EH (cell line): ENCODE measurements around the gene RPL29.

Source experiments
- DNase-seq: peaks from one replicate; pipeline ENCODE4 v3.0.0-alpha.2; 2015; ENCODE audit warnings: low read depth

Gene RPL29

DNA sequence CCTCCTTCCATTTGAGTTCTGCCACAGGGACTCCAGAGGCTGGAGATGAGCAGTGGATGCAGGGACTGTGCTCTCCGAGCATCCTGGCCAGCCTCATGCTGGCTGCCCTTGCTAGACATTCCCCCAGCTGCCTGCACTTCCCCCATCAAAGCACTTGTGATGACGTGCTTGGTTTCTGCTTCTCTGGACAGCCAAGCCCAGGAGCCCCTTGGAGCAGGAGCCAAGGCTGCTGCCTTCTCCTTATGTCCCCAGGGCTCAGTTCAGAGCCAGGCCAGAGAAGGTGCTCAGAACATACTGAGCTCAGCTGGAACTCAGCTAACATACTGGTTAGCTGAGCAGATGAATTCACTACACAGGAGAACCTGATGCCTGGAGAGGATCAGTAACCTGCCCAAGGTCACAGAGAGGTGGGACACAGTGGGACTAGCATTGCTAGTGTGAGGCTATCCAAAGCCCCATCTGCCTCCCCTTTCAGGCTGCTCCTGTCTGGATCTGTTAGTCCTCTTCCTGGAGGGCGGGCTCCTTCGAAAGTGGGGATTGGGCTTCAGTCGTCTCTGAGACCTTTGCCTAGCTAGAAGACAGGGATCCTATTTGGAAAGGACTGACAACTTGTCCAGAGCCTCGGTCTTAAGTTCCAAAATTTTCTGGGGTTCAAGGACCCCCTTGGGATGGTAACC lies 32.7 kb downstream of the RPL29 start:
- peak; percentile 40 for DNase-seq

DNA sequence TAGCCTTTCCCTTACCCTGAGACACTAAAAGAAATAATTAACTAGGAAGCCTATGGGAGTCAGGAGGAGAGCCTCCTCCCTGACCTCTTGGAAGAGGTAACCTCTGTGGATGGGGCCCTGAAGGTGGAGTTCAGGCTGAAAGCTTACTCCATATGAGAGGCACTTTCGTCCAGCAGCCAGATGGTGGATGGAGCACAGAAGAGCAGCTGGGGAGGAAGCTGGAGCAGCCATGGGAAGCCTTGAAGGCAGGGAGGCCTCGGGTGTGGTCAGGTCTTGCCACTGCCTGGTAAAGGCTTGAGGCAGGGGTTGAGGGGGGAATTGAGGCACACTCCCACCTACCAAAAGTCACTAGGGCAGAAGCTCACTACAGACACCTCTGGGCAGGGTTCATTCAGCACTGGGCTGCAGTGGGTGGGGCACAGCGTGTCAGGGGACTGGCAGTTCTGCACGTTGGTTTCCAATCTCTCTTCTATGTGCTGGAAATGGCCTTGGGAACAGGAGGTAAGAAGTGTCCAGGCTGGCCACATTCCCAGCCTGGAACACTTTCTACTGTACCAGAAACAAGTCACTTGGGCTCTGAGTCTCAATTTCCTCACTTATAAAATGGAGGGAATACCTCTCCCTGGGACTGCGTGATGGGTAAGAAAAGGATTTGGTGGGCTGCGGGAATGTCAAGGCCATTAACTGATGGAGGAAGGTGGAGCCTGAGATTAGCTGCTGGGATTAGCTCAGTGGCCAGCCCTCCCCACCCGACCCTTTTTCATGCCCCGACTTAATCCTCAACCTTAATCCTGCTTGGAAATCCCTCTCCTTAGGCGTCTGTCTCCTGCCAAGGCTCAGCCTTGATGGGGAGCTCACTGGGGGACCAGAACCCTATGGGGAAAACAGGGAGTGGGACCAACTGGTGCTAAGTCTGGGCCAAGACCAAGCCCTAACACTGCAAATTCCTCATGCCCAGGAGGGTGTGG lies 33.8 kb downstream of the RPL29 start:
- no peak for DNase-seq

DNA sequence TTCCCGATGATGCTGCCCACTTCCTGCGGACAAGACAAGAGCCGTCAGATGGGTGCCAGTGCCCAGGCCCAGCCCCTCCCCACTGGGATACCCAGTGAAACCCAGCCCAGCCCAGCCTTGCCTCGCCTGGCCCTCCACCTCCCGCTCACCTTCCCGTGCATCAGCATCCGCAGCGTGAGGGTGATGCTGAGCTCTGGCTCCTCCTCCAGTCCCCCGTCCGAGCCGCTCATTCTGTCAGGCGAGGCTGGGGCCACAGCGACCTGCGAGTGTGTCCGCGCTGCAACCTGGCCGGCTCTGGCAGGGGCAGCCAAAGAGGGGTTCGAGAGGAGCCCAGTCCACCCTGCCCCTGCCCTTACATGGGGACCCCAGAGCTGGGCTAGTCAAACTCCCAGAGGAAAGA lies 34.7 kb downstream of the RPL29 start:
- no peak for DNase-seq

- no peak for DNase-seq
These were observed 35.3 kb downstream of the RPL29 start for GRCh38 chr3:51960386-51960785.

DNA sequence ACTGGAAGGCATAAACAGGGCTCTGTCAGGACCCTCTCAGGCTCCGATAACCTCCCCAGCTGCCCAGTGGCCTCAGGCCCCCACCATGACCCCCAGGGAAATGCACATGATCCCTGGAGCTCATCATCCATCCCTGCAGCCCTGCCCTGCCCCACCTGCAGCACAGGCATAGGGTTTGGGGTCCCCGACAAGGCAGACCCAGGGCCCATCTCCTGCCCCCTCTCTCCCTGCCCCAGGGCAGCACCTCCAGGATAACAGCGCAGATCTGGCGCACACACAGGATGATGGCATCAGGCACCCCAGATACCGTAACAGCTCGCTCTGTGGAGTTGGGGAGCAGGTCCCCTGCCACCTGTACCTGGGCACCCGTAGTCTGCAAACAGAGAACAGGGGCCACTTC lies 36.0 kb downstream of the RPL29 start:
- DNase-seq = no peak

DNA sequence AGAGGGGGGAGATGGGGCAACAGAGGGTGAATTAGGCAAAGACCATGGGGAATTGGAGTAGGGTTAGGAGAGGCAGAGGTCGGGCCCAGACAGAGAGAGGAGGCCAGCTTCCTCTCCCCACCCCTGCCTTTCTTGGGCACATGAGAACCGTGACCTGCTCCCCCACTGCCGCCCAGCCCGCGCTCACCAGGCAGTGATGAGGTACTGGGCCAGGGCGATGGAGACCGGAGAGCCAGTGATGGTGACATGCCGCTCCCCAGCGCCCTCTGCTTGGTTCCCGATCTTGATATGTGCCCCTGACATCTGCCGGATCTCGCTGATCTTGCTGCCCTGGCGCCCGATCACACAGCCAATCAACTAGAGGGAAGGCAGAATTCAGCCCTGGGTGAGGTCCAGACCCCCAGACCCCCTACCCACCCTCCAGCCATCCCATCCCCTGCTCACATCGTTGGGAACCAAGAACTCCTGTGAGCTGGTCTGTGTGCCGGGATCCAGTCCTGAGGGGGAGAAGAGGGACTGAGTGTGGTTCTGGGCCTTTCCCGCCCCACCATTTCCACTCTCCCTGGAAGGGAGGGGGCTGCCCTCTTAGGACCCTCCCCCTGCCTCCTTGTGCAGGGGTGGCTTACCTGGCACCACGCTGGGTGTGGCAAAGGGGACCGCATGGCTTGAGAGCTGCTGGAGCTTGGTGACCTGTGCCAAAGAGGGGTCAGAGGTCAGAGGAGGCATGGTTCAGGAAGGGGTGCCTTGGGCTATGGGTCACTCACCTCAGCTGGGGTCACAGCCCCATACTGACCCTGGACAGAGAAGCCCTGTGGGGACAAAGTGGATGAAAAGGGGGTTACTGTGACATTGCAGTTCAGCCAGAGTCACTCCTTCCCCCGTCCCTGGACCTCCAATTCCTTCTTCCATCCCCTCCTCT lies 36.8 kb downstream of the RPL29 start:
- no peak for DNase-seq

GRCh38 chr3:51957520-51958205 lies 38.0 kb downstream of the RPL29 start:
- DNase-seq = no peak

- peak; percentile 56 for DNase-seq
These were observed 39.6 kb downstream of the RPL29 start for GRCh38 chr3:51955893-51956770.

DNA sequence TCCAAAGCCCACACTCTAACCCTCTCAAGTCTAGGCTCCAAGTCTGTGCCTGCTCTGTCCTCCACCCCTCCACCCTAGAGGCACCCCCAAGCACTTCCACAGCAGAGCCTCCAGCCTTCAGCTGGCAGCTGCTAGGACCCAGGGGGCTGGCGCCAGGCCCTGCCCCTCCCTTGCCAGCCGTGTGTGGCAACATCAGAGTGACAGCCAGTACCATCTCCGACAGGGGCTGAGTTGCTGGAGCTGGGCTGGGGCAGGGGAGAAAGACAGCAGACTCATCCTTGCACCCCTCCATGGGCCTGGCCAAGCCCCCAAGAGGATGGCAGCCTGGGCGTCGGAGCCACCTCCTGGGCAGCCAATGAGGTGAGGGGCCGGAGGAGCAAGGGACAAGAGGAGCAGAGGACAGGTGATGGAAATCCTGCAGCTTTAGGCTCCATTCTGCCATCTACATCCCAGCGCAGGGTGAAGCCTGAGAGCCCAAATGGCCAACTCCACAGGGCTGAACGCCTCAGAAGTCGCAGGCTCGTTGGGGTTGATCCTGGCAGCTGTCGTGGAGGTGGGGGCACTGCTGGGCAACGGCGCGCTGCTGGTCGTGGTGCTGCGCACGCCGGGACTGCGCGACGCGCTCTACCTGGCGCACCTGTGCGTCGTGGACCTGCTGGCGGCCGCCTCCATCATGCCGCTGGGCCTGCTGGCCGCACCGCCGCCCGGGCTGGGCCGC lies 40.4 kb downstream of the RPL29 start, which contains the start of gene GPR62:
Gene GPR62 (plus strand): TSS at position 207 of the 718 bp plus-strand sequence. CDS start 272 bp downstream, at position 479.
- no peak for DNase-seq

DNA sequence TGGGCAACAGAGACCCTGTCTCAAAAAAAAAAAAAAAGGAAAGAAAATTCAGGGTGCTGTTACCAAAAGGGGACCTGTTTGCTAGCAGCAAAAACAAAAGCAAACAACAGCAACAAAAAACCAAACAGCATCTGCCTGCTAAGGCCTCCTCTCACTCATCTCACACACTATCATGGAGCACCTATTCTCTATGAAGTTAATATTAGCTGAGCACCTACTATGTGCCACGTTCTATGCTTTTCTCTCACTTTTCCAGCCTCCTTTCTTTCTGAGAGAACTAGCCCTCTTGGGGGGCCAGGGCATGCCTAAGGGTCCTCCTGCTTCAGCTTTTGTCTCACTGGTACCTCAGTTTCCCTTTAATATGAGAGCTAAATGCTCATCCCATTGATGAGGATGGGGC lies 41.0 kb downstream of the RPL29 start:
- no peak for DNase-seq

DNA sequence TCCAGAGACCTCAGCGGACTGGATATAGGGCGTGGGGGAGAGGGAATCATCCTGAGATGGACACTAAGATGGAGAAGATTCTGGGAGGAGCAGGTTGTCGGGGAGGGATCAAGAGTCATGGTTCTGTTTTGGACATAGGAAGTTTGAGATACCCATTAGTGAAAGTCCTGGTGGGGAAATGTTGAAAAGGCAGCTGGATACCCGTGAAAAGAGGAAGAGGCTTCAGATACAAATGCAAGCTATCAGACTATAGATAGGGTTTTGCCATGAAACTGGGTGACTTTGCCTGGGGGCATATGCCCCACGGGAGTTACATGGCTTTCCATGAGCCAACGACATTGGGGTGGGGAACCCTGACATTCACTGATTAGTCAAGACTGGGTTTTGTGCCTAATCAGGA lies 41.6 kb downstream of the RPL29 start:
- no peak for DNase-seq

- peak; percentile 88 for DNase-seq
These were observed 42.2 kb downstream of the RPL29 start for GRCh38 chr3:51953445-51953844.

DNA sequence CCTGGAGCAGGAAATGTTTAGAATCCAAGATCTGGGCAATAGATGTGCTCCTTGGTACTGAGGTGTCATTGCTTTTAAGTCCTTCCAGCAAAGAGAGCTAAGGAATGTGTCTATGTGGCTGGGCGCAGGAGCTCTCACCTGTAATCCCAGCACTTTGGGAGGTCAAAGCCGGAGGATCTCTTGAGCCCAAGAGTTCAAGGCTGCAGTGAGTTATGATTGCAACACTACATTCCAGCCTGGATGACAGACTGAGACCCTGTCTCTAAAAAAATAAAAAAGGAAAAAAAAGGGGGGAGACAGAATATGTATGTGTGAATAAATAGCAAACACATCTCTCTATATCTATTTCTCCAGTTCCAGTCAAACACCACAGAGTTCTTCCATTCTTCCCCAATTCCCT lies 44.8 kb downstream of the RPL29 start:
- DNase-seq = no peak

GRCh38 chr3:51949121-51949520 lies 46.6 kb downstream of the RPL29 start:
- DNase-seq = no peak

GRCh38 chr3:51948016-51948580 lies 47.6 kb downstream of the RPL29 start:
- no peak for DNase-seq

DNA sequence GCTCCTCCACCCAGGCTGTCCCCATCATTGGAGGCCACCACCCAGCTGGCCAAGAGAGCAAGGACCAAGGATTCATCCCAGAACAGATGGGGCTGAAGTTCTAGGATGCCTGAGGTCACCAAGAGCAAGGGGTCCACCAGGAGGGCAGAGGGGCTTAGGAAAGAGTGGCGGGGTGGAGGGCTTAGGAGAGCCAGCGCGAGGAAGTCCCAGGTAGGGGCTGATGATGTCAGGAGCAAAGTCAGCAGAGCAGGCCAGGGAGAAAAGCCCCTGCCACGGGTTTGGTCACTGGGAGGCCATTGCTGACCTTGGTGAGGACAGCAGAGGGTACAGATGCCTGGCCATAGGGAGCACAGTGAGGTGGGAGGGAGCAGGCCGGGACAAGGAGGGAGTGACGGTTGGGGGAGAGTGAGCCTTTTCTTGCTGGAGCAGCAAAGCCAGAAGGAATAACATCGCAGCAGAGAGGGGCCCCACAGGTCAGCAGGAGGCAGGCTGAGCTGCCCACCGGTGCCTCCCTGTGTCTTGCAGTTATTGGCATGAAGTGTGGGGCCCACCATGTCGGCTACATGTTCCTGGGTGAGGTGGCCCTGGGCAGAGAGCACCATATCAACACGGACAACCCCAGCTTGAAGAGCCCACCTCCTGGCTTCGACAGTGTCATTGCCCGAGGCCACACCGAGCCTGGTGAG lies 48.3 kb downstream of the RPL29 start:
- no peak for DNase-seq

DNA sequence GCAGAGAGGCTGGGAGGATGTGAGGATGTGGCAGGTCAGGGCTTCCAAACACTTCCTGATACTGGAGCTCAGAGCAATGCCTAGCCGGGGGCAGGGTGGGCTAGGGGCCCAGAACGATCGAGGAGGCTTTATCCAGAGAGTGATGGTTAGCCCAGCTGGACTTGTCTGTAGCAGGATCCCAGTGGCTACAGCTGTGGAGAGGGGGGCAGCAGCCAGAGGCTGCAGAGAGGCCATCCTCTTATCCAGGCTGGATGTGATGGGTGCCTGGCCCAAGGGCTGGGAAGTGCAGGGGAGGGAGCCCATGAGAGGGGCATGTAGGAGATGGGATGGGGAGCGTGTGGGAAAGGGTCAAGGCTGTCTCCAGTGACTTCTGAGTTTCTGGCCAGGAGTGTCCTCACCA lies 48.9 kb downstream of the RPL29 start:
- DNase-seq = no peak

GRCh38 chr3:51945926-51946705 lies 49.6 kb downstream of the RPL29 start:
- DNase-seq = no peak
